NB4 (cell line): ENCODE measurements around the gene SCD5.

Experiments used
- MYC ChIP-seq: IDR thresholded peaks from 2 replicates; pipeline ENCODE4 v1.6.1; 2011; ENCODE audit warnings: low read depth, low read length
- POLR2A ChIP-seq: IDR thresholded peaks from 2 replicates; pipeline ENCODE4 v1.6.1; 2011; ENCODE audit warnings: mild to moderate bottlenecking; ENCODE audit not compliant: insufficient read length; ENCODE audit errors: extremely low read depth
- TF ChIP-seq, protein P1 (sequence below): IDR thresholded peaks from one replicate; pipeline ENCODE4 v1.5.1; 2012; ENCODE audit warnings: low read depth, low read length
- TF ChIP-seq, protein P2 (sequence below): IDR thresholded peaks from 2 replicates; pipeline ENCODE4 v1.6.1; 2011; ENCODE audit warnings: low read depth, low read length

DNA sequence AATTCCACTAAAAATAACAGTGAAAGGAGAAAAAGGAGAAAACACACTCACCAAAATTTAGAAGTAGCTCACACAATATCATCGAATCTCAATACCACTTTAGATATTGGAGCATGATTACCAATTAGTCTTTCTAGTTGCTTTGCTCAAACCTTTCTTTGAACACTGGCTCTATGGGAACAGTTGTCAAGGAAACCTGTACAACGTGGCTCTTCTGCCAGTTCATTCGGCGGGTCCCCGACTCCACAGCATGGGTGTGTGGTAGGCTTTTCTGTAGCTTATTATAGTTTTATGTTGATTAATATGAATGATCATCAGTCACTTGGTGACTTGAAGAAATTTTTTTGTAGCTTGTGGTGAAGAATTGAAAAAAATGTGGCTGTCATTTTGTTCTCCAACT is 186.6 kb downstream of the SCD5 start:
- TF ChIP-seq, protein P1, sequence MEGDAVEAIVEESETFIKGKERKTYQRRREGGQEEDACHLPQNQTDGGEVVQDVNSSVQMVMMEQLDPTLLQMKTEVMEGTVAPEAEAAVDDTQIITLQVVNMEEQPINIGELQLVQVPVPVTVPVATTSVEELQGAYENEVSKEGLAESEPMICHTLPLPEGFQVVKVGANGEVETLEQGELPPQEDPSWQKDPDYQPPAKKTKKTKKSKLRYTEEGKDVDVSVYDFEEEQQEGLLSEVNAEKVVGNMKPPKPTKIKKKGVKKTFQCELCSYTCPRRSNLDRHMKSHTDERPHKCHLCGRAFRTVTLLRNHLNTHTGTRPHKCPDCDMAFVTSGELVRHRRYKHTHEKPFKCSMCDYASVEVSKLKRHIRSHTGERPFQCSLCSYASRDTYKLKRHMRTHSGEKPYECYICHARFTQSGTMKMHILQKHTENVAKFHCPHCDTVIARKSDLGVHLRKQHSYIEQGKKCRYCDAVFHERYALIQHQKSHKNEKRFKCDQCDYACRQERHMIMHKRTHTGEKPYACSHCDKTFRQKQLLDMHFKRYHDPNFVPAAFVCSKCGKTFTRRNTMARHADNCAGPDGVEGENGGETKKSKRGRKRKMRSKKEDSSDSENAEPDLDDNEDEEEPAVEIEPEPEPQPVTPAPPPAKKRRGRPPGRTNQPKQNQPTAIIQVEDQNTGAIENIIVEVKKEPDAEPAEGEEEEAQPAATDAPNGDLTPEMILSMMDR: no peak
- TF ChIP-seq, protein P2, sequence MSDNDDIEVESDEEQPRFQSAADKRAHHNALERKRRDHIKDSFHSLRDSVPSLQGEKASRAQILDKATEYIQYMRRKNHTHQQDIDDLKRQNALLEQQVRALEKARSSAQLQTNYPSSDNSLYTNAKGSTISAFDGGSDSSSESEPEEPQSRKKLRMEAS: no peak
- TF ChIP-seq POLR2A: no peak
- TF ChIP-seq MYC: no peak
